ENCODE data around the gene USP24.

DNA sequence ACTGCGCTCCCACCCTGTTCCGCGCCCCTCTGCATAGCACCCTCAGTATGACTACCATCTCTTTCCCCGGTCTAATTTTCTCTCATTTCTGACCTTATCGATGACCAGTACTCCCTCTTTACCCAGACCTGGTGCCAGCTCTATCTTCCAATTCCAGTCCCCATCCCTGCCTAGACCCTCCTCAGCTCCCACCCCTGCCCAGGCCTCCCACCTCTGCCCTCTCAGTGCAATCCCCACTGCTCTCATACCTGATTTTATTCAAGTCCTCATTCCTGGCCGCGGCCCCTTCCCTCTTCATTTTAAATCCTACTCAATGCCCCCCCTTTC is 1.3 kb downstream of the USP24 start:
- no peak for TF ChIP-seq POLR2AphosphoS5 (IDR thresholded peaks at IDR 0.05; ENCODE audit: borderline replicate concordance, low read depth, low read length)
- no peak for TF ChIP-seq EZH2 (IDR thresholded peaks at IDR 0.05)

Measured in SK-N-MC (cell line).